ENCODE data around the gene CHID1.

Gene CHID1

GRCh38 chr11:883527-883926 lies 27.1 kb downstream of the CHID1 start:
- no peaks in the 10 kb centered on the region for H3K27me3 ChIP-seq (ENCODE audit: insufficient read depth, poor library complexity, severe bottlenecking)
- H3K9me3 ChIP-seq (ENCODE audit: severe bottlenecking): no peaks in the 10 kb centered on the region
- peaks cover 19% of the 10 kb centered on the region for H3K36me3 ChIP-seq (ENCODE audit: low read depth)
- no peak for TF ChIP-seq CTCF (IDR thresholded peaks at IDR 0.05; ENCODE audit: poor library complexity, severe bottlenecking)
- DNase-seq (ENCODE audit: low spot score) (no peak), ATAC-seq (ENCODE audit: low read depth) (peak; percentile 12; the same call in 1 of the 3 replicates)
- no peak overlapping the region for H3K27ac ChIP-seq (ENCODE audit: poor library complexity, severe bottlenecking)
- H3K4me3 ChIP-seq (ENCODE audit: severe bottlenecking): no peak overlapping the region
- H3K4me1 ChIP-seq (ENCODE audit: insufficient read depth, poor library complexity, severe bottlenecking): no peaks in the 10 kb centered on the region

- H3K4me1 ChIP-seq (ENCODE audit: insufficient read depth, poor library complexity, severe bottlenecking): no peaks in the 10 kb centered on the region
- no peak overlapping the region for H3K4me3 ChIP-seq (ENCODE audit: severe bottlenecking)
- no peak for TF ChIP-seq CTCF (IDR thresholded peaks at IDR 0.05; ENCODE audit: poor library complexity, severe bottlenecking)
- DNase-seq (ENCODE audit: low spot score): no peak
- H3K27ac ChIP-seq (ENCODE audit: poor library complexity, severe bottlenecking): no peak overlapping the region
- H3K36me3 ChIP-seq (ENCODE audit: low read depth): peaks cover 23% of the 10 kb centered on the region
- no peaks in the 10 kb centered on the region for H3K27me3 ChIP-seq (ENCODE audit: insufficient read depth, poor library complexity, severe bottlenecking)
- ATAC-seq (ENCODE audit: low read depth): no peak; the same call in 2 of the 3 replicates
- no peaks in the 10 kb centered on the region for H3K9me3 ChIP-seq (ENCODE audit: severe bottlenecking)
These were observed 28.0 kb downstream of the CHID1 start for GRCh38 chr11:882596-882995.

GRCh38 chr11:880447-880846 lies 30.2 kb downstream of the CHID1 start:
- DNase-seq (ENCODE audit: low spot score): no peak
- TF ChIP-seq CTCF (IDR thresholded peaks at IDR 0.05; ENCODE audit: poor library complexity, severe bottlenecking): no peak
- Histone ChIP-seq H3K27me3 (ENCODE audit: insufficient read depth, poor library complexity, severe bottlenecking) (no peaks in the 10 kb centered on the region), H3K9me3 (ENCODE audit: severe bottlenecking) (no peaks in the 10 kb centered on the region), H3K4me1 (ENCODE audit: insufficient read depth, poor library complexity, severe bottlenecking) (no peaks in the 10 kb centered on the region), H3K36me3 (ENCODE audit: low read depth) (peaks cover 20% of the 10 kb centered on the region), H3K4me3 (ENCODE audit: severe bottlenecking) (no peak overlapping the region), H3K27ac (ENCODE audit: poor library complexity, severe bottlenecking) (no peak overlapping the region)
- no peak for ATAC-seq (ENCODE audit: low read depth)

- ATAC-seq (ENCODE audit: low read depth) (peak; percentile 29), DNase-seq (ENCODE audit: low spot score) (no peak)
- Histone ChIP-seq H3K4me1 (ENCODE audit: insufficient read depth, poor library complexity, severe bottlenecking) (no peaks in the 10 kb centered on the region), H3K9me3 (ENCODE audit: severe bottlenecking) (no peaks in the 10 kb centered on the region), H3K36me3 (ENCODE audit: low read depth) (peaks cover 14% of the 10 kb centered on the region), H3K27me3 (ENCODE audit: insufficient read depth, poor library complexity, severe bottlenecking) (no peaks in the 10 kb centered on the region), H3K27ac (ENCODE audit: poor library complexity, severe bottlenecking) (no peak overlapping the region), H3K4me3 (ENCODE audit: severe bottlenecking) (no peak overlapping the region)
- no peak for TF ChIP-seq CTCF (IDR thresholded peaks at IDR 0.05; ENCODE audit: poor library complexity, severe bottlenecking)
These were observed 33.0 kb downstream of the CHID1 start for GRCh38 chr11:877565-877964.

GRCh38 chr11:876545-876944 lies 34.1 kb downstream of the CHID1 start:
- no peak for TF ChIP-seq CTCF (IDR thresholded peaks at IDR 0.05; ENCODE audit: poor library complexity, severe bottlenecking)
- Histone ChIP-seq H3K27me3 (ENCODE audit: insufficient read depth, poor library complexity, severe bottlenecking) (no peaks in the 10 kb centered on the region), H3K9me3 (ENCODE audit: severe bottlenecking) (no peaks in the 10 kb centered on the region), H3K36me3 (ENCODE audit: low read depth) (peaks cover 8% of the 10 kb centered on the region), H3K4me1 (ENCODE audit: insufficient read depth, poor library complexity, severe bottlenecking) (no peaks in the 10 kb centered on the region), H3K4me3 (ENCODE audit: severe bottlenecking) (no peak overlapping the region), H3K27ac (ENCODE audit: poor library complexity, severe bottlenecking) (no peak overlapping the region)
- ATAC-seq (ENCODE audit: low read depth) (peak; percentile 13; the same call in 1 of the 3 replicates), DNase-seq (ENCODE audit: low spot score) (no peak)
